GM12891 (cell line): ENCODE data around the gene NLGN1.

Experiments used
- POLR2A ChIP-seq: IDR thresholded peaks from 2 replicates; pipeline ENCODE4 v1.6.1; 2011; ENCODE audit warnings: low read depth, low read length, control low read depth
- SPI1 ChIP-seq: IDR thresholded peaks from 2 replicates; pipeline ENCODE4 v1.6.1; 2011; ENCODE audit warnings: low read depth, low read length, control low read depth
- TAF1 ChIP-seq: IDR thresholded peaks from 2 replicates; pipeline ENCODE4 v1.6.1; 2011; ENCODE audit warnings: low read depth, low read length, control low read depth

- TF ChIP-seq POLR2A (no peak), TAF1 (no peak), SPI1 (no peak)
Observed at GRCh38 chr3:173730391-173730790, 332.8 kb downstream of the NLGN1 start.
